Progenitor cell of endocrine pancreas (in vitro differentiated cells): ENCODE data around the gene ACVR1C. TPM values are rescaled to one million over a fixed set of nuclear protein-coding genes. Genes with fewer than 3 reads are reported as not detected.

ENCODE experiments used
- DNase-seq: peaks from one replicate; pipeline ENCODE4 v3.0.0; 2021; ENCODE audit warnings: low spot score; ENCODE audit not compliant: unreplicated experiment
- H3K27ac Mint-ChIP-seq: 2 replicates; pipeline ENCODE4 v1.8.0; 2021; ENCODE audit warnings: mild to moderate bottlenecking, moderate library complexity, mixed read lengths
- H3K27me3 Mint-ChIP-seq: 2 replicates; pipeline ENCODE4 v1.8.0; 2021; ENCODE audit warnings: mixed read lengths
- H3K36me3 Mint-ChIP-seq: 2 replicates; pipeline ENCODE4 v1.8.0; 2022; ENCODE audit warnings: mixed read lengths; ENCODE audit not compliant: insufficient read depth
- H3K4me1 Mint-ChIP-seq: 2 replicates; pipeline ENCODE4 v1.8.0; 2021; ENCODE audit warnings: low read depth, mixed read lengths
- H3K4me3 Mint-ChIP-seq: 2 replicates; pipeline ENCODE4 v1.8.0; 2021; ENCODE audit warnings: low read depth, mild to moderate bottlenecking, moderate library complexity, mixed read lengths
- H3K9me3 Mint-ChIP-seq: 2 replicates; pipeline ENCODE4 v1.8.0; 2021; ENCODE audit warnings: low read depth, mixed read lengths
- CTCF ChIP-seq: fragments of 200-600 bp; sonication (generic); IDR thresholded peaks from one replicate; pipeline ENCODE4 v1.5.0; 2021; ENCODE audit warnings: antibody characterized with exemption, mild to moderate bottlenecking; ENCODE audit not compliant: unreplicated experiment
- long read RNA-seq: library from polyadenylated mRNA; unstranded; transcript quantifications from one replicate; pipeline ENCODE4 v2.0.0, GENCODE V29; 2020
- total RNA-seq: library from RNA; stranded (reverse); gene quantifications from 2 replicates; pipeline ENCODE4 v1.2.1, GENCODE V29; 2021

Gene ACVR1C
- total RNA-seq: 2.4 TPM in 2 replicates
- long read RNA-seq, partial matches to known transcripts: 6 of 8 reads
- long read RNA-seq, other reads (novel, unspliced or antisense): 1 of 8 reads

GRCh38 chr2:157628477-157629415 lies at the start of gene ACVR1C:
TSS of gene ACVR1C (minus strand) at chr2:157628864. CDS start at chr2:157628644, 220 bp downstream.
- Mint-ChIP-seq H3K27ac (peak within 1 kb of the TSS; percentile 79), H3K4me1 (peaks cover 2% of the 10 kb centered on the region)
- TF ChIP-seq CTCF: peak; percentile 76

DNA sequence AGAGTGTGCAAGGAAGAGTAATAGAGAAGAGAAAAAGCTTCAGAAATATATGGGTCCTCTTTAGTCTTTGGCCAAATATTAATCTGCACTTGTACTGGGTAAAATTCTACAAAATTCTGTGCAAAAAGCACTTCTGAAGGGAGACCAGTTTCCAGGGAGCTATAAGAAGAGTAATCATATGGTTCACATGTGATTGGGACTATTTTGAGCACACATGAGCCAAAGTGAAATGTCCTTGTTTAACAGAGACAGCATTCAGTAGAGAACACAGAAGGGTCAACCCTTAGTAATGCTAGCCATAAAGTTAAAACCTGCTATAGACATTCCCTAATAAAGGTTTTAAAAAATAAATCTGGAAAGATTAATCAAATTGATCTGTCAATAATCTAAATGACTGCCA lies 49.3 kb upstream of the ACVR1C start:
- Mint-ChIP-seq H3K4me3 (no peak overlapping the region), H3K36me3 (no peaks in the 10 kb centered on the region), H3K9me3 (no peaks in the 10 kb centered on the region), H3K4me1 (no peaks in the 10 kb centered on the region), H3K27me3 (no peaks in the 10 kb centered on the region), H3K27ac (no peak overlapping the region)
- DNase-seq: no peak
- no peak for TF ChIP-seq CTCF

More at GRCh38 chr2:157628477-157629415, at the start of gene ACVR1C:
- Mint-ChIP-seq H3K9me3 (no peaks in the 10 kb centered on the region), H3K36me3 (no peaks in the 10 kb centered on the region), H3K27me3 (peaks cover 42% of the 10 kb centered on the region), H3K4me3 (peak within 1 kb of the TSS; percentile 81)
- DNase-seq: peak; percentile 79

GRCh38 chr2:157672129-157672528 lies 43.5 kb upstream of the ACVR1C start:
- Mint-ChIP-seq H3K36me3 (no peaks in the 10 kb centered on the region), H3K4me3 (no peak overlapping the region), H3K4me1 (no peaks in the 10 kb centered on the region), H3K9me3 (no peaks in the 10 kb centered on the region), H3K27ac (no peak overlapping the region), H3K27me3 (no peaks in the 10 kb centered on the region)
- DNase-seq: no peak
- no peak for TF ChIP-seq CTCF

- H3K36me3 Mint-ChIP-seq: no peaks in the 10 kb centered on the region
- H3K9me3 Mint-ChIP-seq: no peaks in the 10 kb centered on the region
- H3K4me3 Mint-ChIP-seq: no peak overlapping the region
- no peaks in the 10 kb centered on the region for H3K4me1 Mint-ChIP-seq
- no peak overlapping the region for H3K27ac Mint-ChIP-seq
- no peak for DNase-seq
- no peak for TF ChIP-seq CTCF
- no peaks in the 10 kb centered on the region for H3K27me3 Mint-ChIP-seq
Measured at GRCh38 chr2:157662401-157662800, 33.7 kb upstream of the ACVR1C start.

DNA sequence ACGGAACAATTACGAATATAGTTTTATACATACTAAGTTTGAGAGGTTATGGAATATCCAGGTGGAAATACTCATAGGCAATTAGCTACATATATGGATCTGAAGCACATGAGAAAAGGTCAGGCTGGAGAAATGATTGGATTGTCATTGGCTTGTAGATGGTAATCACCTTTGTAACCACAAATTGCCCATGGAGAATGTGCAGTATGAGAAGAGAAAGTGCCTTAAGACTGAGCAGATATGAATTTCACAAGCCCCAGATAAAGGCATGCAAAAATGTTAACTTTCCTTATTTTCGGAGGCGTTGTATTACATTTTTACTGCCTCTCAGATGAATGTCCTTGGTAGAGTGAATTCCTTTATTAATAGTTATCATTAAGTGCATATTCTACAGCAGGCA lies 33.1 kb upstream of the ACVR1C start:
- Mint-ChIP-seq H3K4me1 (no peaks in the 10 kb centered on the region), H3K36me3 (no peaks in the 10 kb centered on the region), H3K27ac (no peak overlapping the region), H3K4me3 (no peak overlapping the region), H3K27me3 (no peaks in the 10 kb centered on the region), H3K9me3 (no peaks in the 10 kb centered on the region)
- TF ChIP-seq CTCF: no peak
- DNase-seq: no peak
